Measurements from ENCODE around the gene OBI1.
A peak's percentile ranks its signal among the peaks of the same experiment; 100 is the strongest.

Gene OBI1

GRCh38 chr13:78680576-78681350, 21.8 kb upstream of the OBI1 start:
- TF ChIP-seq CTCF (IDR thresholded peaks at IDR 0.05; ENCODE audit: borderline replicate concordance, control extremely low read depth, extremely low read depth, insufficient read depth, missing control alignments), result no peak
- in situ Hi-C loops (cut with MboI; ENCODE audit: low sequenced_read_pairs, unreplicated experiment), result no loop called here
- DNase-seq (ENCODE audit: low spot score), result no peak

DNA sequence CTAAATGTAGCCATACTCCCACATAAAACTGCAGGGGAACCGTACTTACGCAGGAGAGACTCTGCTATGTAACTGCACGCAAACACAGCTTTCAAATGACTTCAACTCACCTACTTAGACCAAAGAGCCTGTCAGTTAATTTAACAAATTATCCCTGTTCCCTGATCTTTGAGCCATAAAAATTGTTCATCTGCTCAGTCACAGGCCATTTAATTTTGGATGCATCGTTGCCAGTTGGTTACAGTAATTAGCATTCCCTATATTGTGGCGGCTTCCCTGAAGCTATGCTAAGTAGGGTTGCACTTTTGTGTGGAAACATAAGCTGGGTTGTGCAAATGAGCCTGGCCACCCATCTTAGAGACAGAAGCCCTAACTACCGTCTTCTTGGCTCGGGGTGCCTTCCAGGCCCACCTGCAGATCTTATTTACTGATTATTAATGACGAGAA, 21.2 kb upstream of the OBI1 start:
- no peak for DNase-seq (ENCODE audit: low spot score)
- in situ Hi-C loops (cut with MboI; ENCODE audit: low sequenced_read_pairs, unreplicated experiment), result no loop called here
- no peak for TF ChIP-seq CTCF (IDR thresholded peaks at IDR 0.05; ENCODE audit: borderline replicate concordance, control extremely low read depth, extremely low read depth, insufficient read depth, missing control alignments)

GRCh38 chr13:78679329-78679728, 20.4 kb upstream of the OBI1 start:
- in situ Hi-C loops (cut with MboI; ENCODE audit: low sequenced_read_pairs, unreplicated experiment), result no loop called here
- TF ChIP-seq CTCF (IDR thresholded peaks at IDR 0.05; ENCODE audit: borderline replicate concordance, control extremely low read depth, extremely low read depth, insufficient read depth, missing control alignments), result no peak
- DNase-seq (ENCODE audit: low spot score), result no peak

DNA sequence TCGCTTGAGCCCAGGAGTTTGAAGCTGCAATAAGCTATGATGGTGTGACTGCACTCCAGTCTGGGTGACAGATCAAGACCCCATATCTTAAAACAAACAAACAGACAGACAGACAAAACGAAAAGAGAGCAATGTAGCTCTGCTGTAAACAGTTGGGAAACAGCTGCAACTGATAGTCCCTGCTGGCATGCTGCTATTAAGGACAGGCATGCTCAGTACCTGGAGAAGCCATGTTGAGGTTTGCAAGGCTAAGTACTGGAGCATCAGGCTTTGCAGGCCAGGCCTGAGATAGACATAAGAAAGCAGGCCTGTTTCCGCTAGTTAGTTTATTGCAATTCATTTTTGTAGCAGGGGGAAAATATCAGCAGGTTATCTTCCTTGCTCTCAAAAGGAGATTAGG, 16.2 kb upstream of the OBI1 start:
- TF ChIP-seq CTCF (IDR thresholded peaks at IDR 0.05; ENCODE audit: borderline replicate concordance, control extremely low read depth, extremely low read depth, insufficient read depth, missing control alignments), result no peak
- in situ Hi-C loops (cut with MboI; ENCODE audit: low sequenced_read_pairs, unreplicated experiment), result no loop called here
- no peak for DNase-seq (ENCODE audit: low spot score)

- TF ChIP-seq CTCF (IDR thresholded peaks at IDR 0.05; ENCODE audit: borderline replicate concordance, control extremely low read depth, extremely low read depth, insufficient read depth, missing control alignments), result no peak
- no peak for DNase-seq (ENCODE audit: low spot score)
- in situ Hi-C loops (cut with MboI; ENCODE audit: low sequenced_read_pairs, unreplicated experiment), result no loop called here
Measured at GRCh38 chr13:78674638-78675037, 15.7 kb upstream of the OBI1 start.

DNA sequence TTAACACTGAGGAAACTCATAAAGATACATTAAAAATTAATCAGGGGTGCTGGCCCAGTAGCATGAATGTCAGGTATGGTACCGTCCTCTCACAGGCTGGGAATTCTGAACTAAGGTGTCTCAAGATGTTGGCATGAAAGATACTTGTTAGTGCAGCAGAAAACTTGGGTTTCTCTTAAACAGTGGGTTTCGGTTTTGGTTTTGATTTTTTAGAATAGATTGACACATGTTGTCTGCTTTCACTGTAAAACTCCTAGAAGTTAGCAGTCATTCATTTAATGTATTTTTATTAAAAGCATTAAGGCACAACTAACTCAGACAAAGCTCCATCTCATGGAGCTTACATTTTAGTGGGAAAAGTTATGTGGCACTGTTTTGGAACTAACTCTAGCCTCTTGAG, 3.5 kb upstream of the OBI1 start:
- in situ Hi-C loops (cut with MboI; ENCODE audit: low sequenced_read_pairs, unreplicated experiment), result no loop called here
- TF ChIP-seq CTCF (IDR thresholded peaks at IDR 0.05; ENCODE audit: borderline replicate concordance, control extremely low read depth, extremely low read depth, insufficient read depth, missing control alignments), result no peak

More for the DNA sequence above, 3.5 kb upstream of the OBI1 start:
- DNase-seq (ENCODE audit: low spot score), result peak; percentile 23
